Body of pancreas (tissue), 4 donors: ENCODE data around the gene THAP7. TPM values are rescaled to one million over a fixed set of nuclear protein-coding genes. Genes with fewer than 3 reads are reported as not detected.

Source experiments
- ATAC-seq: fragments of 150-250 bp; one replicate; pipeline ENCODE4 v1.9.1; 2016
- DNase-seq, 4 donors: peaks; one replicate each; pipeline ENCODE4 v3.0.0-alpha.2; 2019
- H3K27ac ChIP-seq, 4 donors: fragments of 200-600 bp; sonication (generic); 1 replicate in 3 of 4; 2 replicates in 1 of 4; pipeline versions ENCODE4 v1.5.1 to v1.6.1; 2016 to 2019; ENCODE audit warnings: mild to moderate bottlenecking in 1 of 4, mixed read lengths in 1 of 4, moderate library complexity in 1 of 4
- H3K27me3 ChIP-seq, 2 donors: fragments of 200-600 bp; sonication (generic); one replicate each; pipeline ENCODE4 v1.6.0; 2016; ENCODE audit warnings: mild to moderate bottlenecking in 1 of 2
- H3K36me3 ChIP-seq, 2 donors: fragments of 200-600 bp; sonication (generic); replicated peaks in 1 of 2; 2 replicates each; pipeline ENCODE4 v1.5.1; 2016; ENCODE audit warnings: low read depth in 2 of 2; ENCODE audit not compliant: insufficient read depth in 1 of 2
- H3K4me1 ChIP-seq: fragments of 200-600 bp; sonication (generic); one replicate; pipeline ENCODE4 v1.6.0; 2016
- H3K4me3 ChIP-seq, 2 donors: fragments of 200-600 bp; sonication (generic); 1 replicate in 1 of 2; 2 replicates in 1 of 2; pipeline ENCODE4 v1.5.1; 2016 to 2019
- H3K9me3 ChIP-seq, 3 donors: fragments of 200-600 bp; sonication (generic); 1 replicate in 2 of 3; 2 replicates in 1 of 3; pipeline ENCODE4 v1.5.1; 2016
- POLR2A ChIP-seq, 3 donors: fragments of 450-650 bp; IDR thresholded peaks; one replicate each; pipeline ENCODE4 v1.6.1; 2016; ENCODE audit warnings: antibody characterized with exemption in 3 of 3, mild to moderate bottlenecking in 2 of 3
- WGBS, 2 donors: methylation state at CpG; one replicate each; pipeline ENCODE4 v1.1.5; 2017; 5-methylcytosine and 5-hydroxymethylcytosine counted together
- intact Hi-C: fragments of 100-400 bp; cut with DNase I; formaldehyde crosslinking; loops from one replicate; pipeline ENCODE4 v1.15.1; 2023
- total RNA-seq, 2 donors: library from RNA; depleted of rRNA; stranded (reverse); fragments of >200 nt; gene quantifications; one replicate each; pipeline ENCODE4 v1.1.0, GENCODE V29; 2016
- TF ChIP-seq, protein P1 (sequence below), 7 experiments: fragments of 450-650 bp in 4 of 7; fragments of 200-600 bp in 3 of 7; sonication (generic) in 3 of 7; IDR thresholded peaks; one replicate each; pipeline ENCODE4 v1.5.1; 2016 to 2019; ENCODE audit warnings: antibody characterized with exemption in 7 of 7

THAP7 gene
- total RNA-seq, 2 donors from 2014 or later: 17.1 to 20.2 TPM

- Histone ChIP-seq H3K27me3 (no peaks in the 10 kb centered on the region), H3K9me3 (no peaks in the 10 kb centered on the region), H3K4me3 (no peak overlapping the region), H3K36me3 (peaks cover 0 to 2% of the 10 kb centered on the region in 2 donors), H3K27ac (peak overlapping the region; percentile 22 to 45 (median 40)), H3K4me1 (peaks cover 70% of the 10 kb centered on the region)
- 78 to 83% methylated on average over 4 to 8 of the region's 8 CpGs for WGBS, 2 donors
- TF ChIP-seq, protein P1, sequence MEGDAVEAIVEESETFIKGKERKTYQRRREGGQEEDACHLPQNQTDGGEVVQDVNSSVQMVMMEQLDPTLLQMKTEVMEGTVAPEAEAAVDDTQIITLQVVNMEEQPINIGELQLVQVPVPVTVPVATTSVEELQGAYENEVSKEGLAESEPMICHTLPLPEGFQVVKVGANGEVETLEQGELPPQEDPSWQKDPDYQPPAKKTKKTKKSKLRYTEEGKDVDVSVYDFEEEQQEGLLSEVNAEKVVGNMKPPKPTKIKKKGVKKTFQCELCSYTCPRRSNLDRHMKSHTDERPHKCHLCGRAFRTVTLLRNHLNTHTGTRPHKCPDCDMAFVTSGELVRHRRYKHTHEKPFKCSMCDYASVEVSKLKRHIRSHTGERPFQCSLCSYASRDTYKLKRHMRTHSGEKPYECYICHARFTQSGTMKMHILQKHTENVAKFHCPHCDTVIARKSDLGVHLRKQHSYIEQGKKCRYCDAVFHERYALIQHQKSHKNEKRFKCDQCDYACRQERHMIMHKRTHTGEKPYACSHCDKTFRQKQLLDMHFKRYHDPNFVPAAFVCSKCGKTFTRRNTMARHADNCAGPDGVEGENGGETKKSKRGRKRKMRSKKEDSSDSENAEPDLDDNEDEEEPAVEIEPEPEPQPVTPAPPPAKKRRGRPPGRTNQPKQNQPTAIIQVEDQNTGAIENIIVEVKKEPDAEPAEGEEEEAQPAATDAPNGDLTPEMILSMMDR (IDR thresholded peaks at IDR 0.05): no peak
- TF ChIP-seq POLR2A (IDR thresholded peaks at IDR 0.05): no peak
- intact Hi-C loops: no loop called here
- DNase-seq (peak; percentile 32 to 69 (median 48)), ATAC-seq (peak; percentile 67)
These were observed 48.0 kb downstream of the THAP7 start for GRCh38 chr22:20953668-20954500.

DNA sequence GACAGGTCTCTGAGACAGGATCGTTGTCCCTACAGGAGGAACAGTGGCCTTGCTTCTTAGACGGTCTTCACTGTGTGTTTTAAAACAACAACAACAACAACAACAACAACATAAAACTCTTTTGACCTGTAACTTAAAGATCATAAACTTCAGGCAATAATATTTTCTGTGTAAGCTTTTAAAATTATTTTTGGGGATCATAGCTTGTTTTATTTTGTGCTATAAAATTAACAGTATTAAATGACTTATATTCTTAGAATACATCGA is 48.6 kb downstream of the THAP7 start:
- H3K9me3 ChIP-seq: no peaks in the 10 kb centered on the region
- no peaks in the 10 kb centered on the region for H3K27me3 ChIP-seq
- no peak overlapping the region for H3K4me3 ChIP-seq
- DNase-seq (no peak), ATAC-seq (no peak)
- 64 to 70% methylated on average over 3 of the region's 3 CpGs for whole genome bisulfite sequencing, 2 donors
- H3K36me3 ChIP-seq: peaks cover 0 to 2% of the 10 kb centered on the region in 2 donors
- TF ChIP-seq, protein P1 (IDR thresholded peaks at IDR 0.05): no peak
- peak overlapping the region in 2 of 4 donors; percentile 9 to 43 for H3K27ac ChIP-seq
- peaks cover 69% of the 10 kb centered on the region for H3K4me1 ChIP-seq
- intact Hi-C loops: no loop called here

DNA sequence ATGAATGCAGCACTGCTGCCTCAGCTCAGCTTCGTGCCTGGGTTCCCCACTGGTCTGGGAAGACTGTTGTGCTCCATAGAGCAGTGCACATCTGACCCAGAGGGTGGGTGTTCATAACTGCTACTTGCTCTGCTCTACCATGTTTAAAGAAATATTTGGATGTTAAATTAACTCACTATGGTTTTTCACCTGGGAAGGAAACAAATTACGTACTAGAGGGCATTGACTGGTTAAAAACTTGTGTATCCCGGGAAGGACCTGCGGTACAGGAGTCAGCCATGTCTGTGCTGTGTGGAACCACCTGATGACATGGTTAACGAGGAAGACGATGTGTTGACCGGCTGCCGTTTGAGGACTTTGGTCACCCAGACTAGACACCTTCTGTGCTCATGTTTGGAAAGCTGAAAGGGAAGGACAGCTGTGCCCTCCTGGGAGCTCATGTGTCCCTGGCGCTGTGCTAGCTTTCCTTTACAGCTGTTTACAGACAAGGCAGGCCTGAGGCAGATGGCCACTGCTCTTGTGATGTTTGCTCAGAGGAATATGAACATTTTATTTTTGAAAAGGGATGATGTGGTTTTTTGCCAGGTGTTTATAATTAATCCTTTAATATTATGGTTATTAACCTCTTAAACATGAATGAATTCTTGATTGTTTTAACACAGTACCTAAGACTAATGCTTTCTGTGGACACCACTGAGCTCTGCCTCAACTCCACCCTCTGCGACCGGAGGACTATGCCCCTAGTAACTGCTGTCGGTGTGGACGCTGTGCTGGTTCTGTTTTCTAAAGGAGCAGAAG is 49.2 kb downstream of the THAP7 start:
- intact Hi-C loops: no loop called here
- DNase-seq: peak in 3 of 4 donors; percentile 44 to 61 (median 56)
- Histone ChIP-seq H3K27me3 (no peaks in the 10 kb centered on the region), H3K27ac (peak overlapping the region in 3 of 4 donors; percentile 9 to 40 (median 39)), H3K9me3 (no peaks in the 10 kb centered on the region), H3K4me3 (no peak overlapping the region), H3K36me3 (peaks cover 0 to 2% of the 10 kb centered on the region in 2 donors), H3K4me1 (peaks cover 63% of the 10 kb centered on the region)
- 82 to 85% methylated on average over 11 to 13 of the region's 13 CpGs for WGBS, 2 donors
- TF ChIP-seq, protein P1 (IDR thresholded peaks at IDR 0.05): no peak
- no peak for TF ChIP-seq POLR2A (IDR thresholded peaks at IDR 0.05)
- no peak for ATAC-seq

- no peak overlapping the region for H3K4me3 ChIP-seq
- intact Hi-C loops: no loop called here
- H3K27me3 ChIP-seq: no peaks in the 10 kb centered on the region
- H3K36me3 ChIP-seq: peaks cover 0 to 2% of the 10 kb centered on the region in 2 donors
- WGBS, 2 donors: 88 to 92% methylated on average over 8 of the region's 8 CpGs
- no peaks in the 10 kb centered on the region for H3K9me3 ChIP-seq
- no peak for ATAC-seq
- TF ChIP-seq POLR2A (IDR thresholded peaks at IDR 0.05): no peak
- TF ChIP-seq, protein P1 (IDR thresholded peaks at IDR 0.05): no peak
- peaks cover 57% of the 10 kb centered on the region for H3K4me1 ChIP-seq
- H3K27ac ChIP-seq: peak overlapping the region in 3 of 4 donors; percentile 39 to 40 (median 39)
- no peak for DNase-seq
These were observed 50.0 kb downstream of the THAP7 start for GRCh38 chr22:20951932-20952380.
